ENCODE measurements around the gene NEU4. TPM values are rescaled to one million over a fixed set of nuclear protein-coding genes. Genes with fewer than 3 reads are reported as not detected.

The NEU4 gene
- total RNA-seq, 1 experiment from 2014 or later: 10.0 TPM

- DNase-seq (ENCODE audit: low read depth, low spot score) (no peak), ATAC-seq (no peak)
- peak overlapping the region; percentile 23; the same call in 1 of the 2 replicates for H3K27ac ChIP-seq (ENCODE audit: low read length)
- no peaks in the 10 kb centered on the region for H3K9me3 ChIP-seq (ENCODE audit: control insufficient read depth, insufficient read depth, low read depth, low read length)
- in situ Hi-C loops (cut with HindIII; ENCODE audit: low pct_unique_long_range_greater_than_20kb, low sequenced_read_pairs) (no loop called here), intact Hi-C loops (cut with micrococcal nuclease; ENCODE audit: unreplicated experiment) (no loop called here)
- no peaks in the 10 kb centered on the region for H3K27me3 ChIP-seq (ENCODE audit: control insufficient read depth, insufficient read depth, low read length)
- TF ChIP-seq POLR2AphosphoS5 (IDR thresholded peaks at IDR 0.05; ENCODE audit: low read depth, low read length) (no peak), TCF7L2 (IDR thresholded peaks at IDR 0.05; ENCODE audit: low read depth, low read length) (no peak), REST (IDR thresholded peaks at IDR 0.05; ENCODE audit: insufficient read depth in 1 of 2, low read depth in 2 of 2, low read length in 1 of 2) (no peak), SIN3A (IDR thresholded peaks at IDR 0.05; ENCODE audit: borderline replicate concordance, insufficient read depth, low read depth, low read length) (no peak), CTCF (IDR thresholded peaks at IDR 0.05) (no peak)
- no TSS peak for BruUV-seq (replicated peaks)
- POLR2A ChIA-PET: no interaction called here
- H3K36me3 ChIP-seq (ENCODE audit: control insufficient read depth, insufficient read depth, low read length): no peaks in the 10 kb centered on the region
- peaks cover 27% of the 10 kb centered on the region for H3K4me1 ChIP-seq (ENCODE audit: control insufficient read depth, insufficient read depth, low read length)
- H3K4me3 ChIP-seq (ENCODE audit: low read depth in 2 of 2, low read length in 2 of 2): no peak overlapping the region
- CTCF ChIA-PET: no interaction called here
Measured at GRCh38 chr2:241770936-241771285, 38.1 kb upstream of the NEU4 start.

GRCh38 chr2:241771286-241772062 is 37.5 kb upstream of the NEU4 start:
- intact Hi-C loops (cut with micrococcal nuclease; ENCODE audit: unreplicated experiment): no loop called here
- H3K9me3 ChIP-seq (ENCODE audit: control insufficient read depth, insufficient read depth, low read depth, low read length): no peaks in the 10 kb centered on the region
- H3K4me1 ChIP-seq (ENCODE audit: control insufficient read depth, insufficient read depth, low read length): peaks cover 28% of the 10 kb centered on the region
- no peak for ATAC-seq
- in situ Hi-C loops (cut with HindIII; ENCODE audit: low pct_unique_long_range_greater_than_20kb, low sequenced_read_pairs): no loop called here
- H3K27ac ChIP-seq (ENCODE audit: low read length): peak overlapping the region; percentile 23; the same call in 1 of the 2 replicates
- H3K27me3 ChIP-seq (ENCODE audit: control insufficient read depth, insufficient read depth, low read length): no peaks in the 10 kb centered on the region
- H3K4me3 ChIP-seq (ENCODE audit: low read depth in 2 of 2, low read length in 2 of 2): no peak overlapping the region
- POLR2A ChIA-PET: no interaction called here
- no peaks in the 10 kb centered on the region for H3K36me3 ChIP-seq (ENCODE audit: control insufficient read depth, insufficient read depth, low read length)
- BruUV-seq (replicated peaks): no TSS peak
- TF ChIP-seq SIN3A (IDR thresholded peaks at IDR 0.05; ENCODE audit: borderline replicate concordance, insufficient read depth, low read depth, low read length) (no peak), CTCF (IDR thresholded peaks at IDR 0.05) (no peak), POLR2AphosphoS5 (IDR thresholded peaks at IDR 0.05; ENCODE audit: low read depth, low read length) (no peak), REST (IDR thresholded peaks at IDR 0.05; ENCODE audit: insufficient read depth in 1 of 2, low read depth in 2 of 2, low read length in 1 of 2) (no peak), TCF7L2 (IDR thresholded peaks at IDR 0.05; ENCODE audit: low read depth, low read length) (no peak)
- no peak for DNase-seq (ENCODE audit: low read depth, low spot score)
- CTCF ChIA-PET: no interaction called here

All from Panc1 (cell line).